Measurements from ENCODE around the gene SLC44A1.

SLC44A1 gene

DNA sequence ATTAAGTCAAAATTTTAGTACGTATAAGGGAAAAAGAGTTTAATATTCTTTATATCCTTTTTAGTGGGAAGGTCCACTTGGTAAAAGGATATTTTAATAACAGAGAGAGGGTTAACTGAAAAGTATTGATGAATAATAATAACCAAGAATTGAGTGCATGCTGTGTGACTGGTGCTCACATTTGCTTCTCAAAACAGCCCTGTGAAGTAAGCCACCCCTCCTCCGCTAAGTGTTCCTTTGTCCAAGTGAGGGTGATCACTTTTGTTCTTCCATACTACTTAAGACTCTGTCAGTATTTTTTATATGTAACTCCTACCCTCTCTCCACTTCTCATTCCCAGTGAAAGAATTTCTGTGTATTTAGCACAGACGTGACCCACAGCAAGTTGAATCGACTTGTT, 51.5 kb downstream of the SLC44A1 start:
- no peak overlapping the region for H3K4me3 ChIP-seq (ENCODE audit: low read depth, low read length)
- TF ChIP-seq MYC (IDR thresholded peaks at IDR 0.05; ENCODE audit: low read depth, low read length) (no peak), POLR2A (IDR thresholded peaks at IDR 0.05; ENCODE audit: extremely low read depth, insufficient read length) (no peak)
- TF ChIP-seq, protein P1, sequence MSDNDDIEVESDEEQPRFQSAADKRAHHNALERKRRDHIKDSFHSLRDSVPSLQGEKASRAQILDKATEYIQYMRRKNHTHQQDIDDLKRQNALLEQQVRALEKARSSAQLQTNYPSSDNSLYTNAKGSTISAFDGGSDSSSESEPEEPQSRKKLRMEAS (IDR thresholded peaks at IDR 0.05; ENCODE audit: low read depth, low read length) = no peak
- TF ChIP-seq, protein P2, sequence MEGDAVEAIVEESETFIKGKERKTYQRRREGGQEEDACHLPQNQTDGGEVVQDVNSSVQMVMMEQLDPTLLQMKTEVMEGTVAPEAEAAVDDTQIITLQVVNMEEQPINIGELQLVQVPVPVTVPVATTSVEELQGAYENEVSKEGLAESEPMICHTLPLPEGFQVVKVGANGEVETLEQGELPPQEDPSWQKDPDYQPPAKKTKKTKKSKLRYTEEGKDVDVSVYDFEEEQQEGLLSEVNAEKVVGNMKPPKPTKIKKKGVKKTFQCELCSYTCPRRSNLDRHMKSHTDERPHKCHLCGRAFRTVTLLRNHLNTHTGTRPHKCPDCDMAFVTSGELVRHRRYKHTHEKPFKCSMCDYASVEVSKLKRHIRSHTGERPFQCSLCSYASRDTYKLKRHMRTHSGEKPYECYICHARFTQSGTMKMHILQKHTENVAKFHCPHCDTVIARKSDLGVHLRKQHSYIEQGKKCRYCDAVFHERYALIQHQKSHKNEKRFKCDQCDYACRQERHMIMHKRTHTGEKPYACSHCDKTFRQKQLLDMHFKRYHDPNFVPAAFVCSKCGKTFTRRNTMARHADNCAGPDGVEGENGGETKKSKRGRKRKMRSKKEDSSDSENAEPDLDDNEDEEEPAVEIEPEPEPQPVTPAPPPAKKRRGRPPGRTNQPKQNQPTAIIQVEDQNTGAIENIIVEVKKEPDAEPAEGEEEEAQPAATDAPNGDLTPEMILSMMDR (IDR thresholded peaks at IDR 0.05; ENCODE audit: low read depth, low read length) = no peak
- DNase-seq (ENCODE audit: low read depth) = no peak

DNA sequence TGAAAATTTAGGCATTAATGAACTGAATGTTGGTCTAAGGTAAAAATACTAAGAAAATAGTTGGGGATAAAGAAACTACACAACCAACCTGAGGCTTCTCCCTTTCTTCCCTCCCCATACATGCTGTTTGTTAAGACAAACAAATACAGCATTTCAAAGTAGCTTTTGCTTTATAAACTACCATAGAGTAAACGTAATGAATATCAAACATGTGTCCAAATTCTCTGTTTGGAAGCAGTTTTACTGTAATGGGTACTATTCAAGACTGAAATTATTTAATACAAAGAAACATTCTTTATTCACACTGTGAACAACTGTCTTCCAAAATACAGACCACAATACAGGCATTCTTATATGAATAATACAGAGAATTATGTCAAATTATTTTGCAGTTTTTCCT, 52.0 kb downstream of the SLC44A1 start:
- H3K4me3 ChIP-seq (ENCODE audit: low read depth, low read length) = no peak overlapping the region
- no peak for TF ChIP-seq MYC (IDR thresholded peaks at IDR 0.05; ENCODE audit: low read depth, low read length)
- TF ChIP-seq, protein P2 (IDR thresholded peaks at IDR 0.05; ENCODE audit: low read depth, low read length) = no peak
- no peak for TF ChIP-seq POLR2A (IDR thresholded peaks at IDR 0.05; ENCODE audit: extremely low read depth, insufficient read length)
- TF ChIP-seq, protein P1 (IDR thresholded peaks at IDR 0.05; ENCODE audit: low read depth, low read length) = no peak
- no peak for DNase-seq (ENCODE audit: low read depth)

DNA sequence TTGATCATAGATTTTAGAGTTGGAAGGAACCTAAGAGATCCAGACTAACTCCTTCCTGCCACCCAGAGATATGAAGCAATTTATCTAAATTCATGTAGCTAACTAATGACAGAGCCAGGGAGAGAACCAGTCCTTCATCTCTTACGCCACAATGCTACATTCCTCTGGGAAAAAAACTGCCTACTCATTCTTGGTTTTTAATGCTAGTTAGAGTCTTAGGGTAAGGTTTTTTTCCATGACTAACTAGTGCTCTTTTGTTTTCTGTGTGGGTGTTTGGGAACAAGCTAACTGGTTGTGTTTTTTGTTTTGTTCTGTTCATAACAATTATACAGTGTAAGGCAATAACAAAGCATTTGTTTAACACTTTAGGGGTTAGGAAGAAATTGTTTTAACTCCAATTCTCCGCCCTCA, 52.4 kb downstream of the SLC44A1 start:
- TF ChIP-seq MYC (IDR thresholded peaks at IDR 0.05; ENCODE audit: low read depth, low read length) (no peak), POLR2A (IDR thresholded peaks at IDR 0.05; ENCODE audit: extremely low read depth, insufficient read length) (no peak)
- TF ChIP-seq, protein P1 (IDR thresholded peaks at IDR 0.05; ENCODE audit: low read depth, low read length) = no peak
- TF ChIP-seq, protein P2 (IDR thresholded peaks at IDR 0.05; ENCODE audit: low read depth, low read length) = no peak
- peak; percentile 79 for DNase-seq (ENCODE audit: low read depth)
- H3K4me3 ChIP-seq (ENCODE audit: low read depth, low read length) = no peak overlapping the region

DNA sequence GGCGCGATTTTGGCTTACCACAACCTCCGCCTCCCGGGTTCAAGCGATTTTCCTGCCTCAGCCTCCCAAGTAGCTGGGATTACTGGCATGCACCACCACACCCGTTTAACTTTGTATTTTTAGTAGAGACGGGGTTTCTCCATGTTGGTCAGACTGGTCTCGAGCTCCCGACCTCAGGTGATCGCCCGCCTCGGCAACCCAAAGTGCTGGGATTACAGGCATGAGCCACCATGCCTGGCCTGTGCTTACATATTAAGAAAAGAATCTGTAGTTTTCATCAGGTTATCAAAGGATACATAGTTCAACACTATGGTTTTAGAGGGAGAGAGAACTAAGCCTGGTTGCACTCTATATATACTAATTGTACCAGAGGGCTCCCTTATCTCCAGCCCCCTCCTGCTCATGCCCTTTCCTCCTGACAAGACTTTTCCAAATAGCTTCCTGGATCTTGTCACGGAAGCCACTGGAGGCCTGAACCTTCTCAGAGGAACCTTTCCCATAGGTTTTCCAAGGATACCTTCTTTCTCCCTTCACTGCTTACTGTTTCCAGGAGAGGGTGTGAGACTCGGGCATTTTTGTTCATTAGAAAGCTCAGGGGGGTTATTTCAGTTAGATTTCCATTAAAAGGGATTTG, 53.1 kb downstream of the SLC44A1 start:
- DNase-seq (ENCODE audit: low read depth) = no peak
- H3K4me3 ChIP-seq (ENCODE audit: low read depth, low read length) = no peak overlapping the region
- TF ChIP-seq, protein P2 (IDR thresholded peaks at IDR 0.05; ENCODE audit: low read depth, low read length) = no peak
- TF ChIP-seq MYC (IDR thresholded peaks at IDR 0.05; ENCODE audit: low read depth, low read length) = no peak
- TF ChIP-seq, protein P1 (IDR thresholded peaks at IDR 0.05; ENCODE audit: low read depth, low read length) = no peak
- no peak for TF ChIP-seq POLR2A (IDR thresholded peaks at IDR 0.05; ENCODE audit: extremely low read depth, insufficient read length)

DNA sequence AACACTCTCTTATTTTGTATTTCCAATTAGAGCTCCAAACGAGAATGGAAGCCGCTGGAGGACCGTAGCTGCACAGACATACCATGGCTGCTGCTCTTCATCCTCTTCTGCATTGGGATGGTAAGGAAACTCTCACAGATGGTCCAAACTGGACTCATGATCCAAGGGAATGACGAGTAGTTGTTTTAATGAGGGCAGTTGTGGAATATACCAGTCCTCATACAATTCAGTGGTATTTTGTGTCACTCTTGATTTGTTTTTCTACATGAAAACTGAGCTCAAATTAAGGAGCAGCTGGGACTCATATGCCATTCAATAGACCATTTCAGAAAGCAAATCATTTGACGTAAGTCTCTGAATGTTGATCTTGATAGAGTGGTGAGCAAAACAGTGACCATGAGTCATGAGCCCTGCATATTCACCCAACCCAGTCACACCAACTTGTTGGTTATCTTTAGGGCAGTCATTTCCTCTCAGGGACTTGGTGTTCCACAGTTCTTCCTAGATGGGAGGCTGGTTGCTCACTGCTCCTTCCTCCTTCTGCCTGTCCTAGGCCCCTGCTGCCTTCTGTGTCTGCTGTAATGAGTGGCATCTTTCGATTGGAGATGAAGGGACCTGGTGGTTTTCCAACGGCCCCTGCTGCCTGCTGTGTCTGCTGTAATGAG, 54.9 kb downstream of the SLC44A1 start:
- DNase-seq (ENCODE audit: low read depth) = peak; percentile 70
- no peak overlapping the region for H3K4me3 ChIP-seq (ENCODE audit: low read depth, low read length)

More for the DNA sequence above, 54.9 kb downstream of the SLC44A1 start:
- TF ChIP-seq, protein P2 (IDR thresholded peaks at IDR 0.05; ENCODE audit: low read depth, low read length) = no peak
- TF ChIP-seq, protein P1 (IDR thresholded peaks at IDR 0.05; ENCODE audit: low read depth, low read length) = no peak
- TF ChIP-seq POLR2A (IDR thresholded peaks at IDR 0.05; ENCODE audit: extremely low read depth, insufficient read length) (no peak), MYC (IDR thresholded peaks at IDR 0.05; ENCODE audit: low read depth, low read length) (no peak)

All from NB4 (cell line).